Left lung (tissue), 10 donors: ENCODE data around the gene MYL5. TPM values are rescaled to one million over a fixed set of nuclear protein-coding genes. Genes with fewer than 3 reads are reported as not detected.
A peak's percentile ranks its signal among the peaks of the same experiment; 100 is the strongest.

ENCODE experiments used
- ATAC-seq: fragments of 200-7000 bp; cut with Tn5 transposase; one replicate; pipeline ENCODE4 v1.9.1; 2020; ENCODE audit warnings: moderate library complexity
- DNase-seq, 4 donors: peaks; one replicate each; pipeline ENCODE4 v3.0.0-alpha.2; 2013 to 2020
- H3K27ac ChIP-seq, 2 donors: fragments of 200-600 bp; sonication (generic) in 1 of 2; one replicate each; pipeline versions ENCODE4 v1.5.0 to v1.8.0; 2020 to 2021
- H3K27me3 ChIP-seq, 2 donors: fragments of 200-600 bp; sonication (generic) in 1 of 2; one replicate each; pipeline versions ENCODE4 v1.5.0 to v1.8.0; 2020 to 2021
- H3K36me3 ChIP-seq, 2 donors: fragments of 200-600 bp; sonication (generic) in 1 of 2; one replicate each; pipeline versions ENCODE4 v1.5.0 to v1.8.0; 2020 to 2021
- H3K4me1 ChIP-seq, 2 donors: fragments of 200-600 bp; one replicate each; pipeline ENCODE4 v1.8.0; 2021
- H3K4me3 ChIP-seq, 2 donors: fragments of 200-600 bp; sonication (generic) in 1 of 2; one replicate each; pipeline versions ENCODE4 v1.5.0 to v1.8.0; 2020 to 2021; ENCODE audit warnings: mild to moderate bottlenecking in 1 of 2
- H3K9me3 ChIP-seq, 2 donors: fragments of 200-600 bp; sonication (generic) in 1 of 2; one replicate each; pipeline versions ENCODE4 v1.5.0 to v1.8.0; 2020 to 2021
- intact Hi-C, 2 donors: fragments of 100-400 bp; cut with DNase I; formaldehyde crosslinking; loops; one replicate each; pipeline versions ENCODE4 v1.11.2 to v1.14.2; 2022
- polyA plus RNA-seq, 6 donors: library from polyadenylated mRNA; unstranded; fragments of 120-200 nt; gene quantifications; one replicate each; pipeline ENCODE4 v1.2.1, GENCODE V29; 2013; ENCODE audit not compliant: insufficient read length in 6 of 6
- total RNA-seq, 2 donors: library from RNA; stranded (reverse); fragmentation: NEBNext Ultra II Directional; extraction: Animal tissue kit (Norgen Biotek cat#: 25700); gene quantifications; one replicate each; pipeline ENCODE4 v1.2.1, GENCODE V29; 2021
- TF ChIP-seq, protein P1 (sequence below), 2 donors: fragments of 200-600 bp; sonication (generic) in 1 of 2; IDR thresholded peaks; one replicate each; pipeline versions ENCODE4 v1.5.0 to v1.8.0; 2021; ENCODE audit warnings: antibody characterized with exemption in 2 of 2
- donor health status: DM: no; HTN: yes; CAD: no.
- donor health status: DM: no; HTN: no; CAD: no.

MYL5 gene
- total and polyA plus RNA-seq, 8 donors: 7.8 to 23.2 (median 17.5) TPM

GRCh38 chr4:651884-652642 lies 22.3 kb upstream of the MYL5 start:
- ATAC-seq: no peak
- no peaks in the 10 kb centered on the region for H3K36me3 ChIP-seq
- peaks cover 8 to 98% of the 10 kb centered on the region in 2 donors for H3K27me3 ChIP-seq
- no peaks in the 10 kb centered on the region for H3K9me3 ChIP-seq
- no peaks in the 10 kb centered on the region for H3K4me1 ChIP-seq
- TF ChIP-seq, protein P1, sequence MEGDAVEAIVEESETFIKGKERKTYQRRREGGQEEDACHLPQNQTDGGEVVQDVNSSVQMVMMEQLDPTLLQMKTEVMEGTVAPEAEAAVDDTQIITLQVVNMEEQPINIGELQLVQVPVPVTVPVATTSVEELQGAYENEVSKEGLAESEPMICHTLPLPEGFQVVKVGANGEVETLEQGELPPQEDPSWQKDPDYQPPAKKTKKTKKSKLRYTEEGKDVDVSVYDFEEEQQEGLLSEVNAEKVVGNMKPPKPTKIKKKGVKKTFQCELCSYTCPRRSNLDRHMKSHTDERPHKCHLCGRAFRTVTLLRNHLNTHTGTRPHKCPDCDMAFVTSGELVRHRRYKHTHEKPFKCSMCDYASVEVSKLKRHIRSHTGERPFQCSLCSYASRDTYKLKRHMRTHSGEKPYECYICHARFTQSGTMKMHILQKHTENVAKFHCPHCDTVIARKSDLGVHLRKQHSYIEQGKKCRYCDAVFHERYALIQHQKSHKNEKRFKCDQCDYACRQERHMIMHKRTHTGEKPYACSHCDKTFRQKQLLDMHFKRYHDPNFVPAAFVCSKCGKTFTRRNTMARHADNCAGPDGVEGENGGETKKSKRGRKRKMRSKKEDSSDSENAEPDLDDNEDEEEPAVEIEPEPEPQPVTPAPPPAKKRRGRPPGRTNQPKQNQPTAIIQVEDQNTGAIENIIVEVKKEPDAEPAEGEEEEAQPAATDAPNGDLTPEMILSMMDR (IDR thresholded peaks at IDR 0.05): no peak
- no peak overlapping the region for H3K27ac ChIP-seq
- intact Hi-C loops: no loop called here
- no peak overlapping the region for H3K4me3 ChIP-seq
- DNase-seq: peak in 1 of 4 donors; percentile 69

GRCh38 chr4:653080-653821 lies 21.1 kb upstream of the MYL5 start:
- TF ChIP-seq, protein P1 (IDR thresholded peaks at IDR 0.05): no peak
- DNase-seq (peak in 1 of 4 donors; percentile 80), ATAC-seq (no peak)
- Histone ChIP-seq H3K27ac (no peak overlapping the region), H3K4me1 (no peaks in the 10 kb centered on the region), H3K4me3 (no peak overlapping the region), H3K36me3 (no peaks in the 10 kb centered on the region), H3K9me3 (no peaks in the 10 kb centered on the region), H3K27me3 (peaks cover 8 to 87% of the 10 kb centered on the region in 2 donors)
- intact Hi-C loops: no loop called here

DNA sequence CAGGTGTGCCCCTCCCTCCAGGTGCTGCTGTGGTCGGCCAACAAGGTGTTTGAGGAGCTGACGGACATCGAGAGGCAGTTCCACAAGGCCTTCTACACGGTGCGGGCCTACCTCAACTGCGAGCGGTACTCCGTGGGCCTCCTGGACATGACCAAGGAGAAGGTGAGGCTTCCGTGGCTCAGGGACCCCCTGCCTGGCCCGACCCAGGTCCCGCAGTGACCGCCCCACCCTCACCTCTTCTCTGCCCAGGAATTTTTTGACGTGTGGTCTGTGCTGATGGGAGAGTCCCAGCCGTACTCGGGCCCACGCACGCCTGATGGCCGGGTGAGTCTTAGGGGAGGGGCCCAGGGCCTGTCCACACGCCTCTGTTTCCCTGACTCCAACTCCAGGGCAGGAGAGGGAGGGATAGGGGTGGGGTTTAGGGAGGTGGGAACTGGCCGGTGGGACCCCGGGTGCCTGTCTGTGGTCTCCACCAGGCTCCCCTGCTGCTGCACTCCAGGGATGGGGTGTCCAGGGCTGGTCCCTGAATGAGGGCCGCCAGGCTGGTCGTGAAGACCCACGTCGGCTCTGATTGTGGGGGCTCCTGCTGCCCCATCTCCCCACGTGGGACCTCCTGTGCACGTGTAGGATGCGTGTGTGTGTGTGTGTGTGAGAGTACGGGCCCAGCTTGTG lies 20.4 kb upstream of the MYL5 start:
- TF ChIP-seq, protein P1 (IDR thresholded peaks at IDR 0.05): no peak
- H3K36me3 ChIP-seq: no peaks in the 10 kb centered on the region
- H3K27ac ChIP-seq: no peak overlapping the region
- no peaks in the 10 kb centered on the region for H3K9me3 ChIP-seq
- no peak overlapping the region for H3K4me3 ChIP-seq
- peaks cover 8 to 80% of the 10 kb centered on the region in 2 donors for H3K27me3 ChIP-seq
- no peaks in the 10 kb centered on the region for H3K4me1 ChIP-seq
- intact Hi-C loops: no loop called here
- DNase-seq (peak in 1 of 4 donors; percentile 59), ATAC-seq (no peak)

GRCh38 chr4:654503-654845 lies 19.9 kb upstream of the MYL5 start:
- no peak for ATAC-seq
- Histone ChIP-seq H3K27me3 (peaks cover 8 to 75% of the 10 kb centered on the region in 2 donors), H3K9me3 (no peaks in the 10 kb centered on the region), H3K4me3 (no peak overlapping the region), H3K4me1 (no peaks in the 10 kb centered on the region), H3K36me3 (no peaks in the 10 kb centered on the region), H3K27ac (no peak overlapping the region)
- DNase-seq: peak in 1 of 4 donors; percentile 61
- intact Hi-C loops: no loop called here
- TF ChIP-seq, protein P1 (IDR thresholded peaks at IDR 0.05): no peak
